GM21390 (cell line): ENCODE results near the gene IER3.
"Not testable (repeated sequence)": the region's sequence is repeated elsewhere in the genome, so short reads cannot be mapped to it uniquely, and the experiment has no call there.

ENCODE experiments used
- ATAC-seq: cut with Tn5 transposase; IDR thresholded peaks from one replicate; pipeline ENCODE4 v1.9.1; 2021; ENCODE audit not compliant: unreplicated experiment

Gene IER3

GRCh38 chr6:30725713-30726505 lies 18.4 kb downstream of the IER3 start:
- no peak for ATAC-seq

DNA sequence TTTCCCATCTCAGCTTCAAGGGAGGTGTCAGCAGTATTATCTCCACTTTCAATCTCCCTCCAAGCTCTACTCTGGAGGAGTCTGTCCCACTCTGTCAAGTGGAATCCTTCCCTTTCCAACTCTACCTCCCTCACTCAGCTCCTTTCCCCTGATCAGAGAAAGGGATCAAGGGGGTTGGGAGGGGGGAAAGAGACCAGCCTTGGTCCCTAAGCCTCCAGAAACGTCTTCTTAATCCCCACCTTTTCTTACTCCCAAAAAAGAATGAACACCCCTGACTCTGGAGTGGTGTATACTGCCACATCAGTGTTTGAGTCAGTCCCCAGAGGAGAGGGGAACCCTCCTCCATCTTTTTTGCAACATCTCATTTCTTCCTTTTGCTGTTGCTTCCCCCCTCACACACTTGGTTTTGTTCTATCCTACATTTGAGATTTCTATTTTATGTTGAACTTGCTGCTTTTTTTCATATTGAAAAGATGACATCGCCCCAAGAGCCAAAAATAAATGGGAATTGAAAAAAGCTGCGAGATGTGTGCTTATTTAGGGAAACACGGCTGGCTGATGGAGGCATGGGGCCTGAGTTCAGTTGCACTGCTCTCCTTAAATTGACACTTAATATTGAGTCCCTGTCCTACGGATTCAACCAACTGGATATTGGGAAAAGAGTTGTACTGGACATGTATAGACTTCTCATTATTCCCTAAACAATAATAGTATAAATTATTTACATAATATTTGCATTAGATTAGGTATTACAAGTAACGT lies 19.3 kb downstream of the IER3 start:
- no peak for ATAC-seq

DNA sequence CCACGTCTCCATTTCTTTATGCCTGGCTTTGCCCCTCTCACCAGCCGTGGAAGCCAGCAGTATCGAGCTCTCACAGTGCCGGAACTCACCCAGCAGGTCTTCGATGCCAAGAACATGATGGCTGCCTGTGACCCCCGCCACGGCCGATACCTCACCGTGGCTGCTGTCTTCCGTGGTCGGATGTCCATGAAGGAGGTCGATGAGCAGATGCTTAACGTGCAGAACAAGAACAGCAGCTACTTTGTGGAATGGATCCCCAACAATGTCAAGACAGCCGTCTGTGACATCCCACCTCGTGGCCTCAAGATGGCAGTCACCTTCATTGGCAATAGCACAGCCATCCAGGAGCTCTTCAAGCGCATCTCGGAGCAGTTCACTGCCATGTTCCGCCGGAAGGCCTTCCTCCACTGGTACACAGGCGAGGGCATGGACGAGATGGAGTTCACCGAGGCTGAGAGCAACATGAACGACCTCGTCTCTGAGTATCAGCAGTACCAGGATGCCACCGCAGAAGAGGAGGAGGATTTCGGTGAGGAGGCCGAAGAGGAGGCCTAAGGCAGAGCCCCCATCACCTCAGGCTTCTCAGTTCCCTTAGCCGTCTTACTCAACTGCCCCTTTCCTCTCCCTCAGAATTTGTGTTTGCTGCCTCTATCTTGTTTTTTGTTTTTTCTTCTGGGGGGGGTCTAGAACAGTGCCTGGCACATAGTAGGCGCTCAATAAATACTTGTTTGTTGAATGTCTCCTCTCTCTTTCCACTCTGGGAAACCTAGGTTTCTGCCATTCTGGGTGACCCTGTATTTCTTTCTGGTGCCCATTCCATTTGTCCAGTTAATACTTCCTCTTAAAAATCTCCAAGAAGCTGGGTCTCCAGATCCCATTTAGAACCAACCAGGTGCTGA lies 20.3 kb downstream of the IER3 start:
- not testable (repeated sequence) for ATAC-seq

DNA sequence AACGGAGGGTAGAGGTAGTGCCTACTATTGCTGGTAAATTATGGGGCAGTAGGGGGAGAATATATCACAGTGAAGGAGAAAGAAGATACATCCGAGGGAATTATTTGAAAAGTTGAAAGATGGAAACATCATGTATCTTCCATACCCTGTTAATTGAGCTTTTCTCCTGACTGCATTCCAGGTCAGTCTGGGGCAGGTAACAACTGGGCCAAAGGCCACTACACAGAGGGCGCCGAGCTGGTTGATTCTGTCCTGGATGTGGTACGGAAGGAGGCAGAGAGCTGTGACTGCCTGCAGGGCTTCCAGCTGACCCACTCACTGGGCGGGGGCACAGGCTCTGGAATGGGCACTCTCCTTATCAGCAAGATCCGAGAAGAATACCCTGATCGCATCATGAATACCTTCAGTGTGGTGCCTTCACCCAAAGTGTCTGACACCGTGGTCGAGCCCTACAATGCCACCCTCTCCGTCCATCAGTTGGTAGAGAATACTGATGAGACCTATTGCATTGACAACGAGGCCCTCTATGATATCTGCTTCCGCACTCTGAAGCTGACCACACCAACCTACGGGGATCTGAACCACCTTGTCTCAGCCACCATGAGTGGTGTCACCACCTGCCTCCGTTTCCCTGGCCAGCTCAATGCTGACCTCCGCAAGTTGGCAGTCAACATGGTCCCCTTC lies 21.0 kb downstream of the IER3 start:
- ATAC-seq = not testable (repeated sequence)

DNA sequence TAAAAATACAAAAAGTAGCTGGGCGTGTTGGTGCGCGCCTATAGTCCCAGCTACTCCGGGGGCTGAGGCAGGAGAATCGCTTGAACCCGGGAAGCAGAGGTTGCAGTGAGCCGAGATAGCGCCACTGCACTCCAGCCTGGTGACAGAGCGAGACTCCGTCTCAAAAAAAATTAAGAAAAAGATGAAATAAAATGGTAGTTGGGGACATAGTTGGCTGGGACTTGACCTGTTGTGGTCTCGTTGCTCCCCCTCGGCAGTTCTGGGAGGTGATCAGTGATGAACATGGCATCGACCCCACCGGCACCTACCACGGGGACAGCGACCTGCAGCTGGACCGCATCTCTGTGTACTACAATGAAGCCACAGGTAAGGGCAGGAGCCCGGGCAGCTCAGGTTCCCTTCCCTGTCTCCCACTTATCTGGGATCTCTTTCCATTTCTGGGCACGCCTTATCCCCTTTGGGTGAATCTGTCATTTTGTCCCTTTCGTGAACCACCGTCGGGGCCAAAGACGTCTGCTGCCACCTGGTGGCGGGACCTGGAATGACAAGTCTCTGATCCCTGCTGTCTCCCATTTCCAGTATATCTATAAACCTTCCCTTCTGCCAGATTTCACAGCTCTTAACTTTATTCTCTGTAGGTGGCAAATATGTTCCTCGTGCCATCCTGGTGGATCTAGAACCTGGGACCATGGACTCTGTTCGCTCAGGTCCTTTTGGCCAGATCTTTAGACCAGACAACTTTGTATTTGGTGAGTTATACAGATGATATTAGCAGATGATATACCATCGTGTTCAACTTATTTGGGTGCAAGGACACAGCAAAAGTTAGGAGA lies 21.9 kb downstream of the IER3 start:
- no peak for ATAC-seq

- ATAC-seq = not testable (repeated sequence)
These were observed 22.4 kb downstream of the IER3 start for GRCh38 chr6:30722025-30722279.

DNA sequence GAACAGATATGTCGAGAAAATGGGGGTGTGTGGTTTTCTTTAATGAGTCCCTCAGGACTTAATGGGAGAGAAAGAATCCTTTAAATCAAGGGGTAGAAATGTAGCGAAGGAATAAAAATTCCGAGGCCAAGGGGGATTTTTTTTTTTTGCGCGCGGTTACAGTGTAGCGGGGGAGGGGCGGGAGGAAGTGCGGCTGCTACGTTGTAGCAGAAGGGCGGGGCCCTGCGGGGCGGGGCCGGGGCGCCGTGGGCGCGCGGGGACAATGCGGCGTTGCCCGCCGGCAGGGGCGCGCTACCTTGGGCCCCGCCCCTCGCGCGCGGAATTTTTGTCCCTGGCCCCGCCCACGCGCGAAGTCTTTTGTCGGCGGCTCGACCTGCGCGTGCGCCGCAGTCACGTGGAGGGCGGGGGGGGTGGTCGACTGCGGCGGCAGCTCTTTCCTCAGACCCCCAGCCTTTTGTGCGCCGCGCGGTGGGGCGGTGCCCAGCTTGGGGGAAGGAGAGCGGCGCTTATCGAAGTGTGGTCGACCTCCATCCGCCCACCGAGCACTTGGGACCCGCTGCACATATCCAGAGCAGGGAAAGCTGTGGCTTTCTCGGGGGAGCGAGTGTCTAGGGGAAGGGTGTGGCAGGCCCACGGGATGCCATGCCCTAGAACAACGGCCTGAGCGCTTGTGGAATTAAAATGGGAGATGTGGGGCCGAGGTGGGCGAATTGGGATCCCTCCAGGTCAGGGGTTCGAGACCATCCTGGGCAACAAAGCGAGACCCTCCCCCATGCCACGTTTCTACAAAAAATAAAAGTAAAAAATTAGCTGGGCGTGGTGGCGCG lies 22.9 kb downstream of the IER3 start:
- peak; percentile 18 for ATAC-seq

GRCh38 chr6:30720738-30721197 lies 23.6 kb downstream of the IER3 start:
- no peak for ATAC-seq

DNA sequence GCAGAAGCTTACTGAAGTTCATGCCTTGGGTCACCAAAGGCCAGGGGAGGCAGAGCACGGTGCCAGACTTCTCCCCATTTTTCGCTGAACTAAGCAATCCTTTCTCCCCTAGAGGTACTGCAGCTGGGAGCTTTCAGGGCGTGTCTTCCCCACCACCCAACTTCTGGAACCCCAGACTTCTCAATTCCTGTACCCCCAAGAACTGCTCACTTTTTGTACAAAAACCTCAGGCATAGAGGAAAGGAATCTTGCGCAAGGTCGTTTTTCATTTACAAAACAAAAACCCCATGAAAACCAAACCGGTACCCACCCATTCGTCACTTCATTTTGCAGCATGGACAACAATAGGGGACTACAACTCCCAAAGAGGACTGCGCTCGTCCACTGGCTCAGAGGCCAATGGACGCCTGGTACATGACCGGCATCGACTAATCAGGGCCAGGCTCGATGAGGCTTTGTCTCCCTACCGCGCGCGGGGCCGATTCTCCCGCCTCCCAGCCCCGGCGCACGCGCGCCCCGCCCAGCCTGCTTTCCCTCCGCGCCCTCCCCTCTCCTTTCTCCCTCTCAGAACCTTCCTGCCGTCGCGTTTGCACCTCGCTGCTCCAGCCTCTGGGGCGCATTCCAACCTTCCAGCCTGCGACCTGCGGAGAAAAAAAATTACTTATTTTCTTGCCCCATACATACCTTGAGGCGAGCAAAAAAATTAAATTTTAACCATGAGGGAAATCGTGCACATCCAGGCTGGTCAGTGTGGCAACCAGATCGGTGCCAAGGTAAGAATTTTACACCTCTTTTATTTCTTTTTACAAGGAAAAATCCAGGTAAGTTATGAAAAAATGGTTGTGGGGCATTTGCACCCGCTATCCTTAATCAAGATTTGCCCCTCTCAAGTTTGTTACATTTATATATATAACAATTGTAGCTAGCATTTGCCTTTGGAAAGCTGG lies 24.3 kb downstream of the IER3 start, which contains the start of gene TUBB:
TSS of gene TUBB (plus strand) at position 562 of the 947 bp plus-strand sequence. CDS start at position 717, 155 bp downstream.
- ATAC-seq = peak; percentile 33

DNA sequence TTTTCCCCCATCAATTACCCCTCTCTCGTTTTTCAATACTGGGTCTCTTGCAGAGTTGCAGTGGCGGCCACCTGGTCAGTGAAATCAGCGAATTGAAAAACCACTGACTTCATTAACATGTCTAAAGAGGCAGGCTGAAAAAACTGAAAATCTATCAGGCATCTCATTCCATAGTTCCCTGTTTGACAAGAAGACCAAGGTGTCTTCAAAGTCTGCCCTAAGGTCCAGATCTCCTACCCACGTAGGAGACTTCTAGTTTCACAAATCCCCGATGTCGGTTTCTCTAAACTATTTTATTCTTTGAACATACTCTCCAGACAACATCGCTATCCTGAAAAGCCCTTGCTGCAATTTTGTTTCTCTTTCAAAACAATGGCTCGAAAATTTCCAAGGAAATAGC lies 25.0 kb downstream of the IER3 start:
- ATAC-seq = no peak

- not testable (repeated sequence) for ATAC-seq
These were observed 26.3 kb downstream of the IER3 start for GRCh38 chr6:30717845-30718720.

- peak; percentile 69 for ATAC-seq
These were observed 27.1 kb downstream of the IER3 start, which contains the start of gene MDC1 for GRCh38 chr6:30717129-30717844. Gene MDC1, minus strand, starts transcription at chr6:30717281. Its CDS starts 2,106 bp downstream, at chr6:30715175.

DNA sequence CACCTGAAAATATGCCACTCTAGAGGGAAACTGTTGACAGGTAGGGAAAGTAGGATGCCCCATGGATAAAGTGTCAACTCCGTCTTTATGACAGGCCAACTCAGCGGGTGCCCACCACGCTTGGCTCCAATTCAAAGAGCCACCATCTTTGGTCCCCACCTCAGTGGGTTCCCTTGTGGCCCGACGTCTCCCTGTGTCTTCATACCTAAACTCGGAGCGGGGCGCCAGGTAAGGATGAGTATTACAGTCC lies 27.5 kb downstream of the IER3 start:
- no peak for ATAC-seq

- ATAC-seq = no peak
These were observed 30.1 kb downstream of the IER3 start for GRCh38 chr6:30714263-30714662.

DNA sequence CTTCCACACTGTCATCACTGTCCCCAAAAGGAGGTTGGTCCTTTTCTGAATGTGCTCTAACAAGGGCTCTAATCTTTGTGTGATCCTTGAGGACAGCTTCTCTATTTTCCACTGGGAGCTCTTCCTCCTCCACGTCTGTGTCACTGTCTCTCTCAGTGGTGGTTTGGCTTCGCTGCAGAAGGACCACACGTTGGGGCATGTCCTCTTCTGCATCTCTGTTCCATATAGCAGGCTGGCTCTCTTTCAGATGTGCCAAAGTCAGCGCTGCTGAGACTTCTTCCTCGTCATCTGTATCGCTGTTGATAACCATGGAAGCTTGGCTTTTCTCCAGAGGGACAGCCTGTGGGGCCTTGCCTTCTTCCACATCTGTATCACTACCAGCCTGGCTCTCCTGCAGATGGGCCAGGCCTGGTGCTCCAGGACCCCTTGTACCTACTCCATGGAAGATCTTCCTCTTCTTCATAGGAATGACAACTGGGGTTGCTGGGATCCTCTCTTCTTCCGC lies 31.9 kb downstream of the IER3 start:
- no peak for ATAC-seq

DNA sequence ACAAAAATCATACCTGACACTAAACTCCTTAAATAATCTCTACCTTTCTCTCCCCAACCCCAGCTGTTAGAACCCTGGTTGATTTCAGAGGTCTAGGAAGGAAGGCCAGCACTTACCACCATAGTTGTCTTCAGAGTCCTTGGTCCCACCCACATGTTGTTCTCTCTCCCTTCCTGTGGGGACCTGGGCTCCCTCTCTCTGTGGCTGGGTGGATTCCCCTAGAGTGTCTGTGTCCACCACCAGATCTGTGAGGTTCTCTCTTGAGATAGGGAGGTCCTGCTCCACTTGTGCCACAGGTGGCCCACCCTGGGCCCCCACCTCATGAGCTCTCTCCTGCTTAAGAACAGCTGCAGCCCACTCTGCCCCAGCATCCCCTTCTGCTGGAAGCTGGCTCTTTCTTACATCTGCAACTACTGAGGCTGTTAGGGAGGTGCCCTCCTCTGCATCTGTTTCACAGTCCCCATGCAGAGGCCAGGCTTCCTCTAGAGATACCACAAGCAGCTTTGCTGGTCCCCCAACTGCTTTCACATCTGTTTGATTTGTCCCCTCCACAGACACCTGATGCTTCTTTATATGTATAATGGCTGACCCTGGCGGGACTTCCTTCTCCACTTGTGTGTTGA lies 32.5 kb downstream of the IER3 start:
- ATAC-seq = no peak
